IMR-90 (cell line): ENCODE data around the gene SNED1.

ENCODE experiments used
- MAFK ChIP-seq: IDR thresholded peaks from 2 replicates; pipeline ENCODE4 v1.6.1; 2012; ENCODE audit warnings: low read depth, low read length, improper control_type of control experiment
- RCOR1 ChIP-seq: IDR thresholded peaks from 2 replicates; pipeline ENCODE4 v1.6.1; 2012; ENCODE audit warnings: mild to moderate bottlenecking, low read length, improper control_type of control experiment; ENCODE audit not compliant: insufficient replicate concordance
- SMC3 ChIP-seq: fragments of 150-350 bp; IDR thresholded peaks from 2 replicates; pipeline ENCODE4 v1.6.1; 2016; ENCODE audit warnings: low read depth, mild to moderate bottlenecking, antibody characterized with exemption, low read length, moderate library complexity
- TF ChIP-seq, protein P1 (sequence below): conservative IDR thresholded peaks from 2 replicates; pipeline ENCODE4 v1.5.1; 2012; ENCODE audit warnings: mild to moderate bottlenecking, low read depth, low read length, improper control_type of control experiment

DNA sequence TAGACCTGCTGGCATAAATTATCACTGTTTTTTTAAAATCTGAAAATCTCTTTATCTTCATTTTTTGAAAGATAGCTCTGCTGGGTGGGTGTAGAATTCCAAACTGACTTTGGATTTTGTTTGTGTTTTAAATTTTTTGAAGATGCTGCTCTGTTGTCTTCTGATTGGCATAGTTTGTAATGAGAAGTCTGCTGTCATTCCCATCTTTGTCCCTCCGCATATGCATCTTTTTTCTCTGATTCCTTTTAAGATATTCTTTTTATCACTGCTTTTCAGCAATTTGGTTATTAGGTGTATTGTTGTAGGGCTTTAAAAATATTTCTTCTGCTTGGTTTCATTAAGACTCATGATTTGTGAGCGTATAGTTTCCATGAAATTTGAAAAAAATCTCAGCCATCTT lies 7.2 kb downstream of the SNED1 start:
- TF ChIP-seq, protein P1, sequence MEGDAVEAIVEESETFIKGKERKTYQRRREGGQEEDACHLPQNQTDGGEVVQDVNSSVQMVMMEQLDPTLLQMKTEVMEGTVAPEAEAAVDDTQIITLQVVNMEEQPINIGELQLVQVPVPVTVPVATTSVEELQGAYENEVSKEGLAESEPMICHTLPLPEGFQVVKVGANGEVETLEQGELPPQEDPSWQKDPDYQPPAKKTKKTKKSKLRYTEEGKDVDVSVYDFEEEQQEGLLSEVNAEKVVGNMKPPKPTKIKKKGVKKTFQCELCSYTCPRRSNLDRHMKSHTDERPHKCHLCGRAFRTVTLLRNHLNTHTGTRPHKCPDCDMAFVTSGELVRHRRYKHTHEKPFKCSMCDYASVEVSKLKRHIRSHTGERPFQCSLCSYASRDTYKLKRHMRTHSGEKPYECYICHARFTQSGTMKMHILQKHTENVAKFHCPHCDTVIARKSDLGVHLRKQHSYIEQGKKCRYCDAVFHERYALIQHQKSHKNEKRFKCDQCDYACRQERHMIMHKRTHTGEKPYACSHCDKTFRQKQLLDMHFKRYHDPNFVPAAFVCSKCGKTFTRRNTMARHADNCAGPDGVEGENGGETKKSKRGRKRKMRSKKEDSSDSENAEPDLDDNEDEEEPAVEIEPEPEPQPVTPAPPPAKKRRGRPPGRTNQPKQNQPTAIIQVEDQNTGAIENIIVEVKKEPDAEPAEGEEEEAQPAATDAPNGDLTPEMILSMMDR, result no peak
- no peak for TF ChIP-seq RCOR1
- TF ChIP-seq SMC3, result no peak
- no peak for TF ChIP-seq MAFK
